ACHN (cell line): ENCODE measurements around the gene MLNR.
A peak's percentile ranks its signal among the peaks of the same experiment; 100 is the strongest.

Source experiments
- DNase-seq: peaks from one replicate; pipeline ENCODE4 v3.0.0-alpha.2; 2015
- in situ Hi-C: cut with HindIII; loops from 2 replicates; pipeline ENCODE4 v1.10.0; 2017; ENCODE audit warnings: low sequenced_read_pairs, low pct_ligation_motif_present, low pct_unique_long_range_greater_than_20kb

Gene MLNR, protein sequence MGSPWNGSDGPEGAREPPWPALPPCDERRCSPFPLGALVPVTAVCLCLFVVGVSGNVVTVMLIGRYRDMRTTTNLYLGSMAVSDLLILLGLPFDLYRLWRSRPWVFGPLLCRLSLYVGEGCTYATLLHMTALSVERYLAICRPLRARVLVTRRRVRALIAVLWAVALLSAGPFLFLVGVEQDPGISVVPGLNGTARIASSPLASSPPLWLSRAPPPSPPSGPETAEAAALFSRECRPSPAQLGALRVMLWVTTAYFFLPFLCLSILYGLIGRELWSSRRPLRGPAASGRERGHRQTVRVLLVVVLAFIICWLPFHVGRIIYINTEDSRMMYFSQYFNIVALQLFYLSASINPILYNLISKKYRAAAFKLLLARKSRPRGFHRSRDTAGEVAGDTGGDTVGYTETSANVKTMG

GRCh38 chr13:49220036-49220855 lies at the start of gene MLNR:
MLNR (plus strand) TSS chr13:49220338; CDS start chr13:49220338, 0 bp downstream.
- peak; percentile 50 for DNase-seq
- in situ Hi-C loops = no loop called here

GRCh38 chr13:49171359-49171758 lies 48.8 kb upstream of the MLNR start:
- DNase-seq = no peak
- in situ Hi-C loops = no loop called here

- in situ Hi-C loops = no loop called here
- DNase-seq = no peak
Measured at GRCh38 chr13:49183672-49184325, 36.3 kb upstream of the MLNR start.

GRCh38 chr13:49184621-49185020 lies 35.5 kb upstream of the MLNR start:
- in situ Hi-C loops = no loop called here
- no peak for DNase-seq

DNA sequence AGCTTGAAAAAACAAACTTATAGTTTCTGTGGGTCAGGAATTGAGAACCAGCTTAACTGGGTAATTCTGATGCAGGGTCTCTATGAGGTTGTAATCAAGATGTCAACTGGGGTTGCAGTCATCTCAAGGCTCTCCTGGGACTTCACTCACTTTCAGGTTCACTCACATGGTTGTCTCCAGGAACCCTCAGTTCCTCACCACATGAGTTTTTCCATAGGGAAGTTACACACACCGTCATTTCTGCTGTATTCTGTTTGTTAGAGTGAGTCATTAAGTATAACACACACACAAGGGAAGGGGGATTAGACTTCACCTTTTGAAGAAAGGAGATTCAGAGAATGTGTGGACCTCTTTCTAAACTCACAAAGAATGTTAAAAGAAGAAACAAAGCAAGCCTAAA lies 34.9 kb upstream of the MLNR start:
- DNase-seq = no peak
- in situ Hi-C loops = no loop called here

GRCh38 chr13:49190901-49191300 lies 29.2 kb upstream of the MLNR start:
- in situ Hi-C loops = no loop called here
- DNase-seq = no peak

- DNase-seq = no peak
- in situ Hi-C loops = no loop called here
Measured at GRCh38 chr13:49206641-49207040, 13.5 kb upstream of the MLNR start.

DNA sequence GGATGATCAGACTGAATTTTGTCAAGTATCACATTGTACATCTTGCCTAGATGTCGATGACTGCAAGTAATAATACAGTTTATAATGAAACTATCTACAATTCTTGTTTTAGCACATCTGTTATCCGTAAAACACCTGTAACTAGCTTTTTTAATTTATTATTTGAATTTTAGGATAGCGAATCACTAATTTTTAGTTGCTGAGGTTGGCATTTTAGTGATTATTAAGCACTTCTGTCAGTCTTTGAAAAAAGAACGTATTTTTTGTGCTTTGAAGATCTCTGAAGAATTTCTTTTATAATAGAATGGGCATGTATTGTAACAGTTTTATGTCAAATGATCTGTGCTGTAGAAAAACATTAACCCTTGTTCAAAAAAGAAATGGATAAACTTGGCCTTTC lies 11.5 kb upstream of the MLNR start:
- DNase-seq = no peak
- in situ Hi-C loops = no loop called here

DNA sequence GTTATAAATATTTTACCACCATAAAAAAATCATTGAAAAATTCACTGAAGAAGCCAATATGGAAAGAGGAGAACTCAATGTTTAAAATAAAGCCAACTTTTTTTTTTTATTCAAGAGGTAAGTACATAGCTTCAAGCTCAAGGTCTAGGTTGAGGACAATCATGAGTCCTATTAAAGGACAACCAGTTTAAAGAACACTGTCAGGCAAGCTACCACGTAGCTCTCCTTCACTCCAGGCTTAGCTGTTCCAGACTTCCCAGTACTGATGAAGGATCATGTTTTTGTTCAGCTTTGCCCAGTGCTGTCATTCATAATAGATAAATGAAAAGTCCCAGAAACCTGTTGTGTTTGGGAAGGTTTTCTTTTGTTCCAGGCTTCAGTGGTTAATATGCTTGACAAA lies 10.0 kb upstream of the MLNR start:
- in situ Hi-C loops = no loop called here
- DNase-seq = no peak

- no peak for DNase-seq
- in situ Hi-C loops = no loop called here
Measured at GRCh38 chr13:49210669-49211068, 9.5 kb upstream of the MLNR start.

GRCh38 chr13:49213539-49213938 lies 6.6 kb upstream of the MLNR start:
- no peak for DNase-seq
- in situ Hi-C loops = no loop called here

GRCh38 chr13:49213997-49214916 lies 5.9 kb upstream of the MLNR start:
- DNase-seq = no peak
- in situ Hi-C loops = no loop called here

- in situ Hi-C loops = no loop called here
- no peak for DNase-seq
Measured at GRCh38 chr13:49214917-49215376, 5.2 kb upstream of the MLNR start.

DNA sequence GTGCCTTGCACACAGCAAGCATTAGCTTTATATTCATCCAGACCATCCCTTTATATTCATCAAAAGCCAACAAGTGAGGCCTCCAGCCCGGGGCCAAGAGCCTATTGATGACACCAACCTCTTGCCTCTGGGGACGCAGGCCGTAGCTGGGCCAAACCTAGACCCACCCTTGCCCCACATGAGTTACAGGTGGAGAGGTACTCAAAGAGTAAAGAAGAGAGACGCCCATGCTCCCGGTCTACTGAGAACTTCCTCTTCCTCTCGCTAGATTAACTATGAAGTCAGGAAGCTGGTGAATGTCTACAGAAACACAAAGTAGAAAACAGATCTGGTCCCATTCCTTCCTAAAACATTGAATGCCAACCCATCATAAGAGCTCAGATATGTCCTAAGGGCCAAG lies 3.8 kb upstream of the MLNR start:
- no peak for DNase-seq
- in situ Hi-C loops = no loop called here

GRCh38 chr13:49217962-49218492 lies 2.1 kb upstream of the MLNR start:
- no peak for DNase-seq
- in situ Hi-C loops = no loop called here

- in situ Hi-C loops = no loop called here
- no peak for DNase-seq
Measured at GRCh38 chr13:49218493-49219051, 1.6 kb upstream of the MLNR start.

- in situ Hi-C loops = no loop called here
- DNase-seq = no peak
Measured at GRCh38 chr13:49219647-49220035, 497 bp upstream of the MLNR start.
